Trophoblast cell (in vitro differentiated cells and primary cell): ENCODE results near the gene ANKUB1.

Experiments
- DNase-seq, 2 donors: peaks; one replicate each; pipeline ENCODE4 v3.0.0-alpha.2; 2016
- H2AFZ ChIP-seq: 2 replicates; pipeline ENCODE4 v1.6.1; 2013; ENCODE audit warnings: low read length, moderate library complexity, mild to moderate bottlenecking; ENCODE audit not compliant: insufficient read depth, poor library complexity
- H2AK5ac ChIP-seq: 2 replicates; pipeline ENCODE4 v1.6.1; 2013; ENCODE audit warnings: mild to moderate bottlenecking, low read length
- H2BK120ac ChIP-seq: 2 replicates; pipeline ENCODE4 v1.6.1; 2013; ENCODE audit warnings: low read length, mild to moderate bottlenecking, moderate library complexity; ENCODE audit not compliant: insufficient read depth, poor library complexity
- H2BK12ac ChIP-seq: 2 replicates; pipeline ENCODE4 v1.6.1; 2013; ENCODE audit warnings: mild to moderate bottlenecking, low read length, moderate library complexity
- H2BK5ac ChIP-seq: 2 replicates; pipeline ENCODE4 v1.6.1; 2013; ENCODE audit warnings: low read length, low read depth, moderate library complexity, mild to moderate bottlenecking; ENCODE audit not compliant: poor library complexity
- H3K14ac ChIP-seq: 2 replicates; pipeline ENCODE4 v1.6.1; 2013; ENCODE audit warnings: mild to moderate bottlenecking, low read length
- H3K18ac ChIP-seq: 2 replicates; pipeline ENCODE4 v1.6.1; 2013; ENCODE audit warnings: mild to moderate bottlenecking, low read length
- H3K23ac ChIP-seq: 2 replicates; pipeline ENCODE4 v1.6.1; 2013; ENCODE audit warnings: low read length
- H3K27ac ChIP-seq: 2 replicates; pipeline ENCODE4 v1.5.1; 2013; ENCODE audit warnings: low read depth, mild to moderate bottlenecking, inconsistent platforms, low read length, moderate library complexity
- H3K27me3 ChIP-seq: 2 replicates; pipeline ENCODE4 v1.6.1; 2013; ENCODE audit warnings: inconsistent platforms, mild to moderate bottlenecking, low read length, moderate library complexity; ENCODE audit not compliant: insufficient read depth
- H3K36me3 ChIP-seq, 2 experiments: 1 replicate in 1 of 2; 2 replicates in 1 of 2; pipeline ENCODE4 v1.6.1; 2013; ENCODE audit warnings: low read length in 2 of 2, mild to moderate bottlenecking in 2 of 2, moderate library complexity in 1 of 2; ENCODE audit not compliant: insufficient read depth in 2 of 2, control insufficient read depth in 1 of 2
- H3K4ac ChIP-seq: 2 replicates; pipeline ENCODE4 v1.6.1; 2013; ENCODE audit warnings: low read depth, mild to moderate bottlenecking, low read length, moderate library complexity
- H3K4me1 ChIP-seq, 2 experiments: 1 replicate in 1 of 2; 2 replicates in 1 of 2; pipeline ENCODE4 v1.6.1; 2013; ENCODE audit warnings: low read length in 2 of 2, mild to moderate bottlenecking in 2 of 2, moderate library complexity in 1 of 2; ENCODE audit not compliant: insufficient read depth in 2 of 2, control insufficient read depth in 1 of 2
- H3K4me2 ChIP-seq: 2 replicates; pipeline ENCODE4 v1.6.1; 2013; ENCODE audit warnings: inconsistent platforms, mild to moderate bottlenecking, low read length, moderate library complexity
- H3K4me3 ChIP-seq: 2 replicates; pipeline ENCODE4 v1.5.1; 2013; ENCODE audit warnings: mild to moderate bottlenecking, low read depth, low read length, inconsistent platforms
- H3K79me1 ChIP-seq: one replicate; pipeline ENCODE4 v1.6.1; 2013; ENCODE audit warnings: low read length
- H3K79me2 ChIP-seq: 2 replicates; pipeline ENCODE4 v1.6.1; 2013; ENCODE audit warnings: low read length, mild to moderate bottlenecking; ENCODE audit not compliant: control insufficient read depth, insufficient read depth, poor library complexity
- H3K9ac ChIP-seq: 2 replicates; pipeline ENCODE4 v1.6.1; 2013; ENCODE audit warnings: mild to moderate bottlenecking, low read length
- H3K9me3 ChIP-seq: 2 replicates; pipeline ENCODE4 v1.6.1; 2013; ENCODE audit warnings: low read depth, mild to moderate bottlenecking, control low read depth, inconsistent platforms, low read length; ENCODE audit not compliant: insufficient read depth
- H4K12ac ChIP-seq: 2 replicates; pipeline ENCODE4 v1.6.1; 2013; ENCODE audit warnings: low read depth, mild to moderate bottlenecking, low read length, moderate library complexity
- H4K8ac ChIP-seq: 2 replicates; pipeline ENCODE4 v1.6.1; 2013; ENCODE audit warnings: low read depth, mild to moderate bottlenecking, low read length, moderate library complexity
- H4K91ac ChIP-seq: one replicate; pipeline ENCODE4 v1.6.1; 2013; ENCODE audit warnings: low read depth, mild to moderate bottlenecking, low read length, moderate library complexity
- WGBS: extraction: QIAGEN DNeasy Blood & Tissue Kit; methylation state at CpG from one replicate; pipeline ENCODE4 v1.1.7; 2013; ENCODE audit warnings: missing lambda C conversion rate; ENCODE audit not compliant: insufficient read length, insufficient coverage; ENCODE audit errors: extremely low coverage; 5-methylcytosine and 5-hydroxymethylcytosine counted together

Gene ANKUB1

DNA sequence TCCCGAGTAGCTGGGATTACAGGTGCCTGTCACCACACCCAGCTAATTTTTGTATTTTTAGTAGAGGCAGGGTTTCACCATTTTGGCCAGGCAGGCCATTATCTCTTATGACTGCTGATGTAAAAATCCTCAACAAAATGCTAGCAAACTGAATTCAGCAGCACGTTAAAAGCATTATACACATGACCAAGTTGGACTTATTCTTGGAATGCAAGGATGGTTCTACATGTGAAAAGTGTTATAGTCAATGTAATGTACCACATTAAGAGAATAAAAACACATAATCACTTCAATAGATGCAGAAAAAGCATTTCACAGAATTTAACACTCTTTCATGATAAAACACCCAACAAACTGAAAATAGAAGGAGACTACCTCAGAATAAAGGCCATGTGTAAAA, 40.9 kb upstream of the ANKUB1 start:
- Histone ChIP-seq H2AFZ (no peak overlapping the region), H2BK5ac (no peak overlapping the region), H3K23ac (no peak overlapping the region), H4K91ac (no peak overlapping the region), H2AK5ac (no peak overlapping the region), H3K9ac (no peak overlapping the region), H3K4me2 (no peak overlapping the region), H3K79me2 (no peaks in the 10 kb centered on the region), H2BK120ac (no peak overlapping the region), H3K4ac (no peak overlapping the region), H3K4me3 (no peak overlapping the region), H3K27me3 (no peaks in the 10 kb centered on the region), H3K79me1 (no peaks in the 10 kb centered on the region), H3K27ac (no peak overlapping the region), H3K14ac (no peak overlapping the region), H2BK12ac (no peak overlapping the region), H3K4me1 (no peaks in the 10 kb centered on the region), H3K9me3 (peaks cover 10% of the 10 kb centered on the region), H3K18ac (no peak overlapping the region), H3K36me3 (peaks cover 3 to 4% of the 10 kb centered on the region in 2 experiments), H4K8ac (no peak overlapping the region), H4K12ac (no peak overlapping the region)
- DNase-seq: no peak
- no CpG with 5 or more reads among the region's 2 CpGs for WGBS

DNA sequence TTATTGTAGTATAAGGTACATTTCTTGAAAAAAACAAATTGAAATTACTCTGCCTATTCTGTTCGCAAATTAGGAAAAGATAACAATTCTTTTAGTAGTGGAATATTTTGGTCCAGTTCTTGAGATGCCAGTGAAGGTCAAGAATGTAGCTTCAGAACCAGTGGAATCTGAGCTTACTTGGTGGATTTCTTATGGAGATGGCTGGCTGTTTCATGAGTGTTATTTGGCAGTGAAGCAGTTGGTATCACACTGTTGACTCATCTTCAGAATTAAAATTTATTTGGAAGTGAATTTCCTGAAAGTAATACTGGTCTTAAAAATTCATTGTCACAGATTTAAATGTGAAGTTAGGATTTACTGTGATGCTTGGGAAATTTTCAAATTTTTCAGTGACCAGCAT, 39.7 kb upstream of the ANKUB1 start:
- no peak overlapping the region for H3K27ac ChIP-seq
- no peak overlapping the region for H3K4me3 ChIP-seq
- DNase-seq: no peak
- no peak overlapping the region for H4K8ac ChIP-seq
- no peak overlapping the region for H3K9ac ChIP-seq
- no peak overlapping the region for H3K23ac ChIP-seq
- WGBS: no CpG with 5 or more reads among the region's 1 CpG
- H3K18ac ChIP-seq: no peak overlapping the region
- peaks cover 6% of the 10 kb centered on the region for H3K9me3 ChIP-seq
- no peaks in the 10 kb centered on the region for H3K79me1 ChIP-seq
- no peak overlapping the region for H3K4ac ChIP-seq
- no peak overlapping the region for H2BK5ac ChIP-seq
- no peaks in the 10 kb centered on the region for H3K4me1 ChIP-seq
- H3K4me2 ChIP-seq: no peak overlapping the region
- H2AK5ac ChIP-seq: no peak overlapping the region
- H4K91ac ChIP-seq: no peak overlapping the region
- no peaks in the 10 kb centered on the region for H3K27me3 ChIP-seq
- H3K14ac ChIP-seq: no peak overlapping the region
- H4K12ac ChIP-seq: no peak overlapping the region
- no peaks in the 10 kb centered on the region for H3K79me2 ChIP-seq
- no peak overlapping the region for H2AFZ ChIP-seq
- H2BK12ac ChIP-seq: no peak overlapping the region
- no peak overlapping the region for H2BK120ac ChIP-seq
- no peaks in the 10 kb centered on the region for H3K36me3 ChIP-seq

DNA sequence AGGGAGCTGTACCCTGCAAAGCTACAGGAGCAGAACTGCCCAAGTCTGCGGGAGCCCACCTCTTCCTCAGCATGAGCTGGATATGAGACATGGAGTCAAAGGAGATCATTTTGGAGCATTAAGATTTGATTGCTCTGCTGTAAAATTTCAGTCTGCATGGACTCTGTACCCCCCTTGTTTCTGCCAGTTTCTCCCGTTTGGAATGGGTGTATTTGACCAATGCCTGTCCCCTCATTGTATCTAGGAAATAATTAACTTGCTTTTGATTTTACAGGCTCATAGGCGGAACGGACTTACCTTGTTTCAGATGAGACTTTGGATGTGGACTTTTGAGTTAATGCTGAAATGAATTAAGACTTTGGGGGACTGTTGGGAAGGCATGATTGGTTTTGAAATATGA, 39.0 kb upstream of the ANKUB1 start:
- no peak overlapping the region for H3K9ac ChIP-seq

DNA sequence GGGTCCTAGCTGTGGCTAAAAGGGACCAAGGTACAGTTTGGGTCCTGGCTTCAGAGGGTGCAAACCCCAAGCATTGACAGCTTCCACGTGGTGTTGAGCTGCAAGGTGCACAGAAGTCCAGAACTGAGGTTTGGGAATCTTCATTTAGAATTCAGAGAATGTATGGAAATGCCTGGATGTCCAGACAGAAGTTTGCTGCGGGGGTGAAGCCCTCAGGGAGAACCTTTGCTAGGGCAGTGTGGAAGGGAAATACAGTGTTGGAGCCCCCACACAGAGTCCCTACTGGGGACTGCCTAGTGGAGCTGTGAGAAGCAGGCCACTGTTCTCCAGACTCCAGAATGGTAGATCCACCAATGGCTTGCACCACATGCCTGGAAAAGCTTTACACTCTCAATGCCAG, 38.5 kb upstream of the ANKUB1 start:
- no peak overlapping the region for H2AK5ac ChIP-seq
- no peaks in the 10 kb centered on the region for H3K79me2 ChIP-seq
- no peak overlapping the region for H3K27ac ChIP-seq
- DNase-seq: no peak
- no peak overlapping the region for H2BK12ac ChIP-seq
- H3K23ac ChIP-seq: no peak overlapping the region
- H3K4me1 ChIP-seq: no peaks in the 10 kb centered on the region
- H3K4me3 ChIP-seq: no peak overlapping the region
- no peak overlapping the region for H2AFZ ChIP-seq
- no peaks in the 10 kb centered on the region for H3K27me3 ChIP-seq
- H3K18ac ChIP-seq: no peak overlapping the region
- peaks cover 6% of the 10 kb centered on the region for H3K9me3 ChIP-seq
- H3K4ac ChIP-seq: no peak overlapping the region
- H4K12ac ChIP-seq: no peak overlapping the region
- H4K91ac ChIP-seq: no peak overlapping the region
- H2BK5ac ChIP-seq: no peak overlapping the region
- H2BK120ac ChIP-seq: no peak overlapping the region
- H3K14ac ChIP-seq: no peak overlapping the region
- no CpG with 5 or more reads among the region's 2 CpGs for WGBS
- H3K79me1 ChIP-seq: no peaks in the 10 kb centered on the region
- no peak overlapping the region for H3K4me2 ChIP-seq
- no peak overlapping the region for H4K8ac ChIP-seq
- H3K9ac ChIP-seq: no peak overlapping the region
- H3K36me3 ChIP-seq: peaks cover 0 to 2% of the 10 kb centered on the region in 2 experiments

More for the DNA sequence above, 39.0 kb upstream of the ANKUB1 start:
- Histone ChIP-seq H3K4me3 (no peak overlapping the region), H4K91ac (no peak overlapping the region), H3K9me3 (peaks cover 6% of the 10 kb centered on the region), H3K36me3 (peaks cover 0 to 2% of the 10 kb centered on the region in 2 experiments), H2BK12ac (no peak overlapping the region), H4K8ac (no peak overlapping the region), H2BK120ac (no peak overlapping the region), H3K27ac (no peak overlapping the region), H3K23ac (no peak overlapping the region), H4K12ac (no peak overlapping the region), H3K79me2 (no peaks in the 10 kb centered on the region), H2BK5ac (no peak overlapping the region), H3K79me1 (no peaks in the 10 kb centered on the region), H3K4me1 (no peaks in the 10 kb centered on the region), H3K14ac (no peak overlapping the region), H3K27me3 (no peaks in the 10 kb centered on the region), H3K4me2 (no peak overlapping the region), H3K4ac (no peak overlapping the region), H2AFZ (no peak overlapping the region), H2AK5ac (no peak overlapping the region), H3K18ac (no peak overlapping the region)
- no CpG with 5 or more reads among the region's 4 CpGs for WGBS
- no peak for DNase-seq
